OCI-LY1 (cell line): Measurements from ENCODE around the gene WASF1.
A peak's percentile ranks its signal among the peaks of the same experiment; 100 is the strongest.

Experiments
- H2AFZ ChIP-seq: fragments of 200-600 bp; sonication (generic), shearing (Covaris generic); 2 replicates; pipeline ENCODE4 v1.6.0; 2014; ENCODE audit warnings: antibody characterized with exemption, mild to moderate bottlenecking, low read length
- H3F3A ChIP-seq: fragments of 200-600 bp; sonication (generic), shearing (Covaris generic); 2 replicates; pipeline ENCODE4 v1.6.0; 2014; ENCODE audit warnings: mild to moderate bottlenecking, antibody characterized with exemption, low read length, moderate library complexity; ENCODE audit not compliant: insufficient read depth
- H3K27ac ChIP-seq: fragments of 200-600 bp; sonication (generic); 2 replicates; pipeline ENCODE4 v1.5.1; 2014; ENCODE audit warnings: low read length, mixed run types, mild to moderate bottlenecking, low read depth; ENCODE audit not compliant: poor library complexity, severe bottlenecking
- H3K27me3 ChIP-seq: fragments of 200-600 bp; sonication (generic); 2 replicates; pipeline ENCODE4 v1.6.0; 2014; ENCODE audit warnings: antibody characterized with exemption, mild to moderate bottlenecking, low read length, moderate library complexity; ENCODE audit not compliant: insufficient read depth
- H3K36me3 ChIP-seq: fragments of 200-600 bp; sonication (generic); 2 replicates; pipeline ENCODE4 v1.6.1; 2014; ENCODE audit warnings: mild to moderate bottlenecking, antibody characterized with exemption, low read length, moderate library complexity, mixed read lengths; ENCODE audit not compliant: insufficient read depth
- H3K4me1 ChIP-seq: fragments of 200-600 bp; sonication (generic); 2 replicates; pipeline ENCODE4 v1.5.1; 2014; ENCODE audit warnings: mild to moderate bottlenecking, low read length, moderate library complexity; ENCODE audit not compliant: insufficient read depth, severe bottlenecking
- H3K4me2 ChIP-seq: fragments of 200-600 bp; sonication (generic), shearing (Covaris generic); 2 replicates; pipeline ENCODE4 v1.6.1; 2014; ENCODE audit warnings: low read length
- H3K4me3 ChIP-seq: fragments of 200-600 bp; sonication (generic); 2 replicates; pipeline ENCODE4 v1.5.1; 2014; ENCODE audit warnings: low read length, low read depth, mild to moderate bottlenecking, mixed read lengths; ENCODE audit not compliant: poor library complexity, severe bottlenecking
- H3K79me2 ChIP-seq: fragments of 200-600 bp; shearing (Covaris generic); 2 replicates; pipeline ENCODE4 v1.6.1; 2016; ENCODE audit warnings: mixed run types, low read length, mixed read lengths; ENCODE audit not compliant: insufficient read depth
- H3K9ac ChIP-seq: fragments of 200-600 bp; sonication (generic), shearing (Covaris generic); 2 replicates; pipeline ENCODE4 v1.6.1; 2014; ENCODE audit warnings: mild to moderate bottlenecking, low read length, mixed read lengths
- H3K9me2 ChIP-seq: fragments of 200-600 bp; sonication (generic), shearing (Covaris generic); 2 replicates; pipeline ENCODE4 v1.6.1; 2014; ENCODE audit warnings: low read depth, mild to moderate bottlenecking, low read length, mixed read lengths
- H3K9me3 ChIP-seq: fragments of 200-600 bp; shearing (Covaris generic); 2 replicates; pipeline ENCODE4 v1.6.1; 2014; ENCODE audit warnings: low read length, mixed read lengths
- H4K20me1 ChIP-seq: fragments of 200-600 bp; sonication (generic), shearing (Covaris generic); 2 replicates; pipeline ENCODE4 v1.6.0; 2016; ENCODE audit warnings: mild to moderate bottlenecking, low read length; ENCODE audit not compliant: insufficient read depth
- CTCF ChIP-seq: fragments of 200-600 bp; sonication (generic), shearing (Covaris generic); IDR thresholded peaks from 2 replicates; pipeline ENCODE4 v1.5.1; 2017; ENCODE audit warnings: mild to moderate bottlenecking, antibody characterized with exemption, low read length, moderate library complexity, mixed read lengths
- EZH2 ChIP-seq: fragments of 200-600 bp; sonication (generic), shearing (Covaris generic); IDR thresholded peaks from 2 replicates; pipeline ENCODE4 v1.8.0; 2017; ENCODE audit warnings: borderline replicate concordance, mixed run types, mild to moderate bottlenecking, antibody characterized with exemption, low read length, moderate library complexity, mixed read lengths

Gene WASF1

GRCh38 chr6:110178626-110179405 lies 654 bp downstream of the WASF1 start:
- Histone ChIP-seq H3K4me3 (peak overlapping the region; percentile 89), H3K27me3 (no peaks in the 10 kb centered on the region), H2AFZ (peak overlapping the region; percentile 76; the same call in 1 of the 2 replicates), H3K9me2 (no peaks in the 10 kb centered on the region), H4K20me1 (0 out of 2 replicates have a peak, but pooled peaks cover 2% of the 10 kb centered on the region), H3F3A (no peaks in the 10 kb centered on the region), H3K79me2 (peaks cover 35% of the 10 kb centered on the region), H3K9me3 (no peaks in the 10 kb centered on the region), H3K4me1 (peaks cover 34% of the 10 kb centered on the region), H3K4me2 (peak overlapping the region; percentile 74), H3K9ac (peak overlapping the region; percentile 87), H3K36me3 (peaks cover 17% of the 10 kb centered on the region; the same call in 1 of the 2 replicates), H3K27ac (peak overlapping the region; percentile 46)
- TF ChIP-seq EZH2, result no peak
- TF ChIP-seq CTCF, result peak; percentile 63

- Histone ChIP-seq H3K79me2 (no peaks in the 10 kb centered on the region), H3K9me2 (no peaks in the 10 kb centered on the region), H3K36me3 (no peaks in the 10 kb centered on the region), H3K4me1 (peaks cover 7% of the 10 kb centered on the region), H2AFZ (no peak overlapping the region), H3F3A (no peaks in the 10 kb centered on the region), H3K4me2 (no peak overlapping the region), H3K27me3 (no peaks in the 10 kb centered on the region), H3K27ac (no peak overlapping the region), H3K9me3 (no peaks in the 10 kb centered on the region), H3K4me3 (no peak overlapping the region), H3K9ac (no peak overlapping the region), H4K20me1 (0 out of 2 replicates have a peak, but pooled peaks cover 2% of the 10 kb centered on the region)
- no peak for TF ChIP-seq EZH2
- no peak for TF ChIP-seq CTCF
Measured at GRCh38 chr6:110173506-110174132, 5.9 kb downstream of the WASF1 start.

GRCh38 chr6:110170081-110170480 lies 9.4 kb downstream of the WASF1 start:
- Histone ChIP-seq H4K20me1 (0 out of 2 replicates have a peak, but pooled peaks cover 1% of the 10 kb centered on the region), H3K36me3 (no peaks in the 10 kb centered on the region), H3K4me2 (no peak overlapping the region), H3K27ac (no peak overlapping the region), H3K9me2 (no peaks in the 10 kb centered on the region), H3K27me3 (no peaks in the 10 kb centered on the region), H3K79me2 (no peaks in the 10 kb centered on the region), H2AFZ (no peak overlapping the region), H3K4me3 (no peak overlapping the region), H3F3A (no peaks in the 10 kb centered on the region), H3K4me1 (no peaks in the 10 kb centered on the region), H3K9ac (no peak overlapping the region), H3K9me3 (no peaks in the 10 kb centered on the region)
- TF ChIP-seq EZH2, result no peak
- no peak for TF ChIP-seq CTCF
